HepG2 (cell line): ENCODE data around the gene ABTB2. TPM values are rescaled to one million over a fixed set of nuclear protein-coding genes. Genes with fewer than 3 reads are reported as not detected.

Experiments used
- BCL3 ChIP-seq: sonication (generic); formaldehyde crosslinking; IDR thresholded peaks from 2 replicates; pipeline ENCODE4 v1.5.1; 2020; ENCODE audit warnings: mild to moderate bottlenecking, missing genetic modification reagents, moderate library complexity
- DNMT1 ChIP-seq: sonication (generic); formaldehyde crosslinking; IDR thresholded peaks from 2 replicates; pipeline ENCODE4 v1.5.1; 2020; ENCODE audit warnings: mild to moderate bottlenecking, missing genetic modification reagents
- GATAD1 ChIP-seq: IDR thresholded peaks from 2 replicates; pipeline ENCODE4 v1.6.1; 2016; ENCODE audit warnings: missing genetic modification reagents, missing compliant biosample characterization
- GZF1 ChIP-seq: sonication (generic); formaldehyde crosslinking; IDR thresholded peaks from 2 replicates; pipeline ENCODE4 v1.5.1; 2020; ENCODE audit warnings: mild to moderate bottlenecking, missing genetic modification reagents
- KDM5B ChIP-seq: sonication (generic); formaldehyde crosslinking; IDR thresholded peaks from 2 replicates; pipeline ENCODE4 v1.4.0; 2020; ENCODE audit warnings: missing genetic modification reagents, mild to moderate bottlenecking, borderline replicate concordance
- MBNL3 ChIP-seq: fragments of 250-450 bp; sonication (Bioruptor Pico); conservative IDR thresholded peaks from 2 replicates; pipeline ENCODE4 v1.8.0; 2022; ENCODE audit warnings: mild to moderate bottlenecking, inconsistent platforms
- MIER3 ChIP-seq: IDR thresholded peaks from 2 replicates; pipeline ENCODE4 v1.6.1; 2016; ENCODE audit warnings: missing compliant biosample characterization, borderline replicate concordance
- MLX ChIP-seq: IDR thresholded peaks from 2 replicates; pipeline ENCODE4 v1.6.1; 2016
- MTF1 ChIP-seq: sonication (generic); formaldehyde crosslinking; IDR thresholded peaks from 2 replicates; pipeline ENCODE4 v1.5.0; 2020; ENCODE audit warnings: missing genetic modification reagents
- NFE2 ChIP-seq: sonication (generic); formaldehyde crosslinking; IDR thresholded peaks from 2 replicates; pipeline ENCODE4 v1.4.0; 2020; ENCODE audit warnings: missing genetic modification reagents
- PATZ1 ChIP-seq: sonication (generic); formaldehyde crosslinking; IDR thresholded peaks from 2 replicates; pipeline ENCODE4 v1.4.0; 2020; ENCODE audit warnings: missing genetic modification reagents
- POLR2A ChIP-seq, 2 experiments: IDR thresholded peaks; 2 replicates each; pipeline ENCODE4 v1.6.1; 2011; ENCODE audit warnings: low read depth in 2 of 2, low read length in 2 of 2, mild to moderate bottlenecking in 1 of 2, moderate library complexity in 1 of 2; ENCODE audit not compliant: insufficient read depth in 1 of 2
- RXRB ChIP-seq: IDR thresholded peaks from 2 replicates; pipeline ENCODE4 v1.6.1; 2016; ENCODE audit warnings: borderline replicate concordance, missing genetic modification reagents, missing compliant biosample characterization
- SCMH1 ChIP-seq: sonication (generic); formaldehyde crosslinking; IDR thresholded peaks from 2 replicates; pipeline ENCODE4 v1.9.0; 2021; ENCODE audit warnings: missing genetic modification reagents, mild to moderate bottlenecking, borderline replicate concordance
- SOX13 ChIP-seq, 3 experiments: fragments of 450-650 bp in 1 of 3; sonication (generic) in 1 of 3; formaldehyde crosslinking in 1 of 3; IDR thresholded peaks in 2 of 3; conservative IDR thresholded peaks in 1 of 3; 2 replicates each; pipeline versions ENCODE4 v1.5.0 to v1.6.1; 2016 to 2020; ENCODE audit warnings: antibody characterized with exemption in 1 of 3, mild to moderate bottlenecking in 1 of 3, missing compliant biosample characterization in 1 of 3, missing genetic modification reagents in 1 of 3, moderate library complexity in 1 of 3
- SRSF9 ChIP-seq: fragments of 200-400 bp; formaldehyde crosslinking; IDR thresholded peaks from 2 replicates; pipeline ENCODE4 v1.6.1; 2018; ENCODE audit warnings: borderline replicate concordance, mild to moderate bottlenecking, low read depth, low read length; ENCODE audit not compliant: insufficient read depth, poor library complexity, severe bottlenecking
- TOPORS ChIP-seq: sonication (generic); formaldehyde crosslinking; IDR thresholded peaks from 2 replicates; pipeline ENCODE4 v1.8.0; 2023; ENCODE audit warnings: mild to moderate bottlenecking, missing genetic modification reagents
- ZFP41 ChIP-seq: sonication (generic); formaldehyde crosslinking; IDR thresholded peaks from 2 replicates; pipeline ENCODE4 v1.4.0; 2020; ENCODE audit warnings: mild to moderate bottlenecking, missing genetic modification reagents, borderline replicate concordance
- ZNF251 ChIP-seq: sonication (generic); formaldehyde crosslinking; IDR thresholded peaks from 2 replicates; pipeline ENCODE4 v1.9.0; 2021; ENCODE audit warnings: mild to moderate bottlenecking, missing genetic modification reagents
- ZNF503 ChIP-seq: sonication (generic); formaldehyde crosslinking; IDR thresholded peaks from 2 replicates; pipeline ENCODE4 v1.4.0; 2020; ENCODE audit warnings: missing genetic modification reagents
- ZNF557 ChIP-seq: sonication (generic); formaldehyde crosslinking; IDR thresholded peaks from 2 replicates; pipeline ENCODE4 v1.4.0; 2020; ENCODE audit warnings: missing genetic modification reagents
- ZNF619 ChIP-seq: sonication (generic); formaldehyde crosslinking; IDR thresholded peaks from 2 replicates; pipeline ENCODE4 v1.4.0; 2020; ENCODE audit warnings: mild to moderate bottlenecking, missing genetic modification reagents
- ZNF660 ChIP-seq: sonication (generic); formaldehyde crosslinking; IDR thresholded peaks from 2 replicates; pipeline ENCODE4 v1.5.1; 2020; ENCODE audit warnings: mild to moderate bottlenecking, low read depth, missing genetic modification reagents, borderline replicate concordance
- ZNF703 ChIP-seq: sonication (generic); formaldehyde crosslinking; IDR thresholded peaks from 2 replicates; pipeline ENCODE4 v1.5.1; 2020; ENCODE audit warnings: missing genetic modification reagents, mild to moderate bottlenecking, moderate library complexity, borderline replicate concordance
- ZNF781 ChIP-seq: sonication (generic); formaldehyde crosslinking; IDR thresholded peaks from 2 replicates; pipeline ENCODE4 v1.5.1; 2020; ENCODE audit warnings: borderline replicate concordance, mild to moderate bottlenecking, missing genetic modification reagents; ENCODE audit errors: not compliant biosample characterization
- polyA plus RNA-seq, 8 experiments: library from polyadenylated mRNA; depleted of rRNA in 3 of 8; stranded (reverse) in 7 of 8; unstranded in 1 of 8; fragments of >200 nt; fragmentation: Illumina TruSeq in 4 of 8; extraction: Trizol in 4 of 8; gene quantifications; 2 replicates each; pipeline versions ENCODE4 v1.2.1 to v1.2.3, GENCODE V29; 2011 to 2016; ENCODE audit warnings: low read depth in 4 of 8, missing spikeins in 1 of 8, mixed read lengths in 1 of 8; ENCODE audit not compliant: insufficient read depth in 1 of 8
- total RNA-seq, 5 experiments: library from RNA; depleted of rRNA; stranded (reverse); fragments of >200 nt; fragmentation: Illumina TruSeq; extraction: Trizol; gene quantifications; 2 replicates each; pipeline ENCODE4 v1.2.3, GENCODE V29; 2016; ENCODE audit warnings: low read depth in 1 of 5

Gene ABTB2
- total and polyA plus RNA-seq, 2 of the 13 experiments (the other 11 are each of a cell fraction or from before 2014, with no cell fraction given): 5.1 to 15.4 TPM

GRCh38 chr11:34363363-34364084 lies 5.7 kb upstream of the ABTB2 start (continued):
- TF ChIP-seq PATZ1 (CRISPR knock-in tag): peak; percentile 79
- no peak for TF ChIP-seq GZF1
- TF ChIP-seq MLX (CRISPR knock-in tag): no peak
- TF ChIP-seq MTF1: no peak
- no peak for TF ChIP-seq MIER3 (CRISPR knock-in tag)
- no peak for TF ChIP-seq ZFP41 (CRISPR knock-in tag)
- TF ChIP-seq SCMH1 (CRISPR knock-in tag): no peak
- no peak for TF ChIP-seq ZNF703 (CRISPR knock-in tag)
- peak; percentile 54 for TF ChIP-seq ZNF781
- no peak for TF ChIP-seq ZNF251 (CRISPR knock-in tag)
- no peak for TF ChIP-seq ZNF557
- no peak for TF ChIP-seq ZNF503 (CRISPR knock-in tag)
- TF ChIP-seq POLR2A (IDR thresholded peaks at IDR 0.05; ENCODE audit: insufficient read depth in 1 of 2, low read depth in 2 of 2, low read length in 2 of 2): no peak
- no peak for TF ChIP-seq DNMT1 (CRISPR knock-in tag)
- no peak for TF ChIP-seq RXRB (CRISPR knock-in tag)
- TF ChIP-seq SRSF9: no peak
- no peak for TF ChIP-seq GATAD1 (CRISPR knock-in tag)
- no peak for TF ChIP-seq TOPORS (CRISPR knock-in tag)
- TF ChIP-seq KDM5B (CRISPR knock-in tag): no peak
- no peak for TF ChIP-seq BCL3
- TF ChIP-seq MBNL3 (CRISPR knock-in tag): no peak
- no peak for TF ChIP-seq SOX13 (IDR thresholded peaks at IDR 0.05)
- peak in 1 of 2 experiments; percentile 86; a peak in 2 of 4 replicates for TF ChIP-seq SOX13 (CRISPR knock-in tag; conservative IDR thresholded peaks at IDR 0.05 in 1 of 2, IDR thresholded peaks at IDR 0.05 in 1 of 2)
- TF ChIP-seq ZNF619: no peak
- no peak for TF ChIP-seq ZNF660 (CRISPR knock-in tag)
- TF ChIP-seq NFE2: no peak
